NCI-H187 treated with DMSO at 0.1 percent for 48 hours (cell line): Measurements from ENCODE around the gene SERPINB10.

Source experiments
- DNase-seq: peaks from one replicate; lab custom pipeline; 2025; lab: John Stamatoyannopoulos, UW

Gene SERPINB10

GRCh38 chr18:63907664-63908063 is at the start of gene SERPINB10:
TSS of gene SERPINB10 (plus strand) at chr18:63907958. CDS start at chr18:63915511, 7,553 bp downstream.
- no peak for DNase-seq

GRCh38 chr18:63858456-63858855 is 49.3 kb upstream of the SERPINB10 start:
- no peak for DNase-seq

- DNase-seq, result no peak
Measured at GRCh38 chr18:63859781-63860475, 47.8 kb upstream of the SERPINB10 start.

GRCh38 chr18:63860531-63860930 is 47.2 kb upstream of the SERPINB10 start:
- DNase-seq, result no peak

GRCh38 chr18:63867368-63868125 is 40.2 kb upstream of the SERPINB10 start:
- no peak for DNase-seq

- DNase-seq, result no peak
Measured at GRCh38 chr18:63868546-63868945, 39.2 kb upstream of the SERPINB10 start.

- DNase-seq, result no peak
Measured at GRCh38 chr18:63869374-63869773, 38.4 kb upstream of the SERPINB10 start.

GRCh38 chr18:63869851-63870250 is 37.9 kb upstream of the SERPINB10 start:
- DNase-seq, result no peak

- no peak for DNase-seq
Measured at GRCh38 chr18:63871836-63872235, 35.9 kb upstream of the SERPINB10 start.

GRCh38 chr18:63872586-63872985 is 35.2 kb upstream of the SERPINB10 start:
- DNase-seq, result no peak

- no peak for DNase-seq
Measured at GRCh38 chr18:63878343-63878742, 29.4 kb upstream of the SERPINB10 start.

GRCh38 chr18:63878925-63879324 is 28.8 kb upstream of the SERPINB10 start:
- no peak for DNase-seq

- no peak for DNase-seq
Measured at GRCh38 chr18:63879709-63880108, 28.0 kb upstream of the SERPINB10 start.

GRCh38 chr18:63881851-63882250 is 25.9 kb upstream of the SERPINB10 start:
- DNase-seq, result no peak

- no peak for DNase-seq
Measured at GRCh38 chr18:63882333-63883141, 25.2 kb upstream of the SERPINB10 start.

- no peak for DNase-seq
Measured at GRCh38 chr18:63883617-63884016, 24.1 kb upstream of the SERPINB10 start.

GRCh38 chr18:63887424-63887823 is 20.3 kb upstream of the SERPINB10 start, which contains the start of gene SERPINB2:
TSS of gene SERPINB2 (plus strand) at chr18:63887705. CDS start at chr18:63891445, 3,740 bp downstream.
- no peak for DNase-seq

- DNase-seq, result no peak
Measured at GRCh38 chr18:63888470-63889190, 19.1 kb upstream of the SERPINB10 start.

GRCh38 chr18:63889626-63890025 is 18.1 kb upstream of the SERPINB10 start:
- DNase-seq, result no peak

- no peak for DNase-seq
Measured at GRCh38 chr18:63890237-63890949, 17.4 kb upstream of the SERPINB10 start.

- no peak for DNase-seq
Measured at GRCh38 chr18:63890950-63891304, 16.8 kb upstream of the SERPINB10 start.
